ENCODE results near the gene TESMIN. TPM values are rescaled to one million over a fixed set of nuclear protein-coding genes. Genes with fewer than 3 reads are reported as not detected.
A peak's percentile ranks its signal among the peaks of the same experiment; 100 is the strongest.

Gene TESMIN
- polyA plus RNA-seq, 3 donors, result 1.9 to 2.6 (median 2.5) TPM

DNA sequence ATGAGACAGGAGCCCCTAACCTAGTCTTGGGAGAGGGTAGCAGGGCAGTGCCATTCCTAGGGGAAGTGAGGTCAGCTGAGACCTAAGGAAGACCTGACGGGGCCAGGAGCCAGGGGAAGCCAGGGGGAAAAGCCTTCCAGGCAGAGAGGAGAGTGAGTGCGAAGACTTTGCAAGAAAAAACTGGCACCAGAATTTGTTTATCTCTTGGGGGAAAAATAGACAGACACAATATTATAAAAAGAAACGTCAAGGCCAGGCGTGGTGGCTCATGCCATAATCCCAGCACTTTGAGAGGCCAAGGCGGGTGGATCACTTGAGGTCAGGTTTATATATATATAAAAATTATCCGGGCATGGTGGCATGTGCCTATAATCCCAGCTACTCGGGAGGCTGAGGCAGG, 26.9 kb upstream of the TESMIN start:
- Histone ChIP-seq H3K79me2 (ENCODE audit: insufficient read depth, low read length) (no peaks in the 10 kb centered on the region), H3K36me3 (replicated peaks in 1 of 2; ENCODE audit: control insufficient read depth in 1 of 2, insufficient read depth in 2 of 2, low read length in 2 of 2) (peaks cover 88 to 100% of the 10 kb centered on the region in 2 donors), H4K20me1 (ENCODE audit: insufficient read depth, low read length) (peaks cover 8% of the 10 kb centered on the region), H3K27me3 (ENCODE audit: control insufficient read depth in 2 of 2, insufficient read depth in 2 of 2, low read length in 2 of 2) (no peaks in the 10 kb centered on the region), H3K4me2 (replicated peaks; ENCODE audit: extremely low read depth, low read length, poor library complexity, severe bottlenecking) (no peak overlapping the region), H2AFZ (ENCODE audit: insufficient read depth, low read depth, low read length, poor library complexity, severe bottlenecking) (no peak overlapping the region), H3K9me3 (replicated peaks in 1 of 2; ENCODE audit: control insufficient read depth in 1 of 2, insufficient read depth in 1 of 2, low read length in 2 of 2) (no peaks in the 10 kb centered on the region), H3K4me1 (ENCODE audit: control insufficient read depth in 1 of 2, insufficient read depth in 2 of 2, low read length in 2 of 2) (no peaks in the 10 kb centered on the region), H3K4me3 (replicated peaks in 1 of 3; ENCODE audit: low read depth in 2 of 3, low read length in 3 of 3) (no peak overlapping the region), H3K9ac (ENCODE audit: insufficient read depth, low read length, poor library complexity, severe bottlenecking) (no peak overlapping the region), H3K27ac (ENCODE audit: low read depth in 1 of 2, low read length in 2 of 2) (no peak overlapping the region)
- H3K27ac Mint-ChIP-seq, result no peak overlapping the region
- H3K4me3 Mint-ChIP-seq, result no peak overlapping the region
- H3K9me3 Mint-ChIP-seq, result no peaks in the 10 kb centered on the region
- 100% methylated on average over 5 of the region's 7 CpGs for WGBS (ENCODE audit: insufficient coverage)
- intact Hi-C loops (cut with micrococcal nuclease), result no loop called here
- no peaks in the 10 kb centered on the region for H3K4me1 Mint-ChIP-seq
- peaks cover 85 to 99% of the 10 kb centered on the region in 2 donors for H3K36me3 Mint-ChIP-seq
- H3K27me3 Mint-ChIP-seq (ENCODE audit: low read depth in 3 of 3), result no peaks in the 10 kb centered on the region
- TF ChIP-seq CTCF (IDR thresholded peaks at IDR 0.05), result no peak
- no peak for DNase-seq

GRCh38 chr11:68776442-68777235, 25.3 kb upstream of the TESMIN start:
- no peak overlapping the region for H3K4me2 ChIP-seq (replicated peaks; ENCODE audit: extremely low read depth, low read length, poor library complexity, severe bottlenecking)
- peaks cover 8% of the 10 kb centered on the region for H4K20me1 ChIP-seq (ENCODE audit: insufficient read depth, low read length)
- Mint-ChIP-seq H3K36me3 (peaks cover 88 to 99% of the 10 kb centered on the region in 2 donors), H3K27ac (peak overlapping the region in 2 of 7 donors; percentile 6 to 31), H3K27me3 (ENCODE audit: low read depth in 3 of 3) (no peaks in the 10 kb centered on the region), H3K4me1 (no peaks in the 10 kb centered on the region), H3K4me3 (no peak overlapping the region), H3K9me3 (no peaks in the 10 kb centered on the region)
- intact Hi-C loops (cut with micrococcal nuclease), result no loop called here
- no peak overlapping the region for H3K27ac ChIP-seq (ENCODE audit: low read depth in 1 of 2, low read length in 2 of 2)
- peaks cover 88 to 100% of the 10 kb centered on the region in 2 donors for H3K36me3 ChIP-seq (replicated peaks in 1 of 2; ENCODE audit: control insufficient read depth in 1 of 2, insufficient read depth in 2 of 2, low read length in 2 of 2)
- H3K4me3 ChIP-seq (replicated peaks in 1 of 3; ENCODE audit: low read depth in 2 of 3, low read length in 3 of 3), result no peak overlapping the region
- no peaks in the 10 kb centered on the region for H3K4me1 ChIP-seq (ENCODE audit: control insufficient read depth in 1 of 2, insufficient read depth in 2 of 2, low read length in 2 of 2)
- no peak for TF ChIP-seq CTCF (IDR thresholded peaks at IDR 0.05)
- DNase-seq, result no peak
- no peak overlapping the region for H2AFZ ChIP-seq (ENCODE audit: insufficient read depth, low read depth, low read length, poor library complexity, severe bottlenecking)
- H3K9ac ChIP-seq (ENCODE audit: insufficient read depth, low read length, poor library complexity, severe bottlenecking), result no peak overlapping the region
- H3K9me3 ChIP-seq (replicated peaks in 1 of 2; ENCODE audit: control insufficient read depth in 1 of 2, insufficient read depth in 1 of 2, low read length in 2 of 2), result no peaks in the 10 kb centered on the region
- H3K27me3 ChIP-seq (ENCODE audit: control insufficient read depth in 2 of 2, insufficient read depth in 2 of 2, low read length in 2 of 2), result no peaks in the 10 kb centered on the region
- no peaks in the 10 kb centered on the region for H3K79me2 ChIP-seq (ENCODE audit: insufficient read depth, low read length)
- WGBS (ENCODE audit: insufficient coverage), result 90% methylated on average over 11 of the region's 20 CpGs

Data from CD14-positive monocyte (primary cell).